Transverse colon (tissue), 4 donors: ENCODE data around the gene LRP1B.

Experiments
- EP300 ChIP-seq: sonication (generic); formaldehyde crosslinking; IDR thresholded peaks from one replicate; pipeline ENCODE4 v1.6.1; 2017; ENCODE audit warnings: antibody characterized with exemption, low read depth
- POLR2A ChIP-seq: fragments of 450-650 bp; IDR thresholded peaks from one replicate; pipeline ENCODE4 v1.6.1; 2016; ENCODE audit warnings: antibody characterized with exemption, mild to moderate bottlenecking, moderate library complexity
- POLR2AphosphoS5 ChIP-seq, 3 donors: sonication (generic); formaldehyde crosslinking; IDR thresholded peaks; one replicate each; pipeline ENCODE4 v1.6.1; 2016; ENCODE audit warnings: antibody characterized with exemption in 3 of 3
- TF ChIP-seq, protein P1 (sequence below), 5 experiments: fragments of 200-600 bp in 3 of 5; fragments of 450-650 bp in 2 of 5; sonication (generic) in 3 of 5; IDR thresholded peaks; 1 replicate in 2 of 5; 2 replicates in 3 of 5; pipeline ENCODE4 v1.5.1; 2016 to 2017; ENCODE audit warnings: antibody characterized with exemption in 5 of 5, inconsistent platforms in 3 of 5, mild to moderate bottlenecking in 2 of 5, moderate library complexity in 1 of 5

DNA sequence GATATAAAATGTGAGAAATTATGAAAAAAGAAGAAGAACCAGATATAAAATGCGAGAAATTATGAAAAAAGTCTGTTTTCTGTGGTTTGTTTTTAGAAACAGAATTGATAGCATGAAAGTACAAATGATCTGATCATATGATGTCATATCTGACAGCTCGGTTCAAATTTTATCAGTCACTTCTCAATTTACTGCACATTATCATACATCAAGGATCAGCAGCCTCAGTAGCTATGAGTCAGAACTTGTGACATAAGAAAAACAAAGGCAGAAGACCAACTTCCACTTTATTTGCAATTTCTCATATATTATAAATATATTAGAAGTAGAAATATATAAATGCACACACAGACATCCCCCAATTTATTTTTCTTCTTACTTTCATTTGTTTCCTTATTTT lies 634.0 kb downstream of the LRP1B start:
- no peak for TF ChIP-seq POLR2A
- TF ChIP-seq, protein P1, sequence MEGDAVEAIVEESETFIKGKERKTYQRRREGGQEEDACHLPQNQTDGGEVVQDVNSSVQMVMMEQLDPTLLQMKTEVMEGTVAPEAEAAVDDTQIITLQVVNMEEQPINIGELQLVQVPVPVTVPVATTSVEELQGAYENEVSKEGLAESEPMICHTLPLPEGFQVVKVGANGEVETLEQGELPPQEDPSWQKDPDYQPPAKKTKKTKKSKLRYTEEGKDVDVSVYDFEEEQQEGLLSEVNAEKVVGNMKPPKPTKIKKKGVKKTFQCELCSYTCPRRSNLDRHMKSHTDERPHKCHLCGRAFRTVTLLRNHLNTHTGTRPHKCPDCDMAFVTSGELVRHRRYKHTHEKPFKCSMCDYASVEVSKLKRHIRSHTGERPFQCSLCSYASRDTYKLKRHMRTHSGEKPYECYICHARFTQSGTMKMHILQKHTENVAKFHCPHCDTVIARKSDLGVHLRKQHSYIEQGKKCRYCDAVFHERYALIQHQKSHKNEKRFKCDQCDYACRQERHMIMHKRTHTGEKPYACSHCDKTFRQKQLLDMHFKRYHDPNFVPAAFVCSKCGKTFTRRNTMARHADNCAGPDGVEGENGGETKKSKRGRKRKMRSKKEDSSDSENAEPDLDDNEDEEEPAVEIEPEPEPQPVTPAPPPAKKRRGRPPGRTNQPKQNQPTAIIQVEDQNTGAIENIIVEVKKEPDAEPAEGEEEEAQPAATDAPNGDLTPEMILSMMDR (IDR thresholded peaks at IDR 0.05) = no peak
- TF ChIP-seq EP300 = no peak
- TF ChIP-seq POLR2AphosphoS5 (IDR thresholded peaks at IDR 0.05) = no peak
